T follicular helper cell (primary cell): ENCODE measurements around the gene SAA4.
"Not testable (repeated sequence)": the region's sequence is repeated elsewhere in the genome, so short reads cannot be mapped to it uniquely, and the experiment has no call there.

Experiments
- DNase-seq: peaks from one replicate; pipeline ENCODE4 v3.0.0-alpha.2; 2020; ENCODE audit warnings: low read depth

SAA4 gene

DNA sequence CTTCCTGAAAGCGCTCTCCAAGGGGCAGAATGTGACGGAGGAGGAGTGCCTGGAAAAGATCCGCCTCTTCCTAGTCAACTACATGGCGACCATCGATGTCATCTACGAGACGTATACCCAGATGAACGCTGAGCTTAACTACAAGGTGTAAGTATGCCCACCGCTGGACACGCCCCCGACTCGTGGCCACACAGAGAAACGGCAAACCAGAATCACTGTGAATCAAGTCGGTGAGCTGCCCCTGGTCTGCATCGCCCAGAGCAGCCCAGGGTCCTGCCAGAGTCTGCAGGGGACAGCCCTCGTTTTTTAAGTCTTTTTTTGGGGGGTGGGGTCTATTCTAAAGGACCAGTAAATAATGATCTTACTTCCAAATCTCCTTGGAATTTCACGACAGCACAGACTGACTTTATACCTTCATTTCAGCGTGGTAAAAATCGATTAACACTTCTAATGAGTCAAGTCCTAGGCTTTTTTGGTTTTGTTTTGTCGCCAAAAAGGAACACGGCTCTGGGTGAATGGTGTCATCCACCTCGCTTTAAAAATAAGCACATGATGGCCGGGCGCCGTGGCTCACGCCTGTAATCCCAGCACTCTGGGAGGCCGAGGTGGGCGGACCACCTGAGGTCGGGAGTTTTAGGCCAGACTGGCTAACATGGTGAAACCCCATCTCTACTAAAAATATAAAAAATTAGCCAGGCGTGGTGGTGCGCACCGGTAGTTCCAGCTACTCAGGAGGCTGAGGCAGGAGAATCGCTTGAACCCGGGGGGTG, 46.9 kb downstream of the SAA4 start:
- DNase-seq, result not testable (repeated sequence)

DNA sequence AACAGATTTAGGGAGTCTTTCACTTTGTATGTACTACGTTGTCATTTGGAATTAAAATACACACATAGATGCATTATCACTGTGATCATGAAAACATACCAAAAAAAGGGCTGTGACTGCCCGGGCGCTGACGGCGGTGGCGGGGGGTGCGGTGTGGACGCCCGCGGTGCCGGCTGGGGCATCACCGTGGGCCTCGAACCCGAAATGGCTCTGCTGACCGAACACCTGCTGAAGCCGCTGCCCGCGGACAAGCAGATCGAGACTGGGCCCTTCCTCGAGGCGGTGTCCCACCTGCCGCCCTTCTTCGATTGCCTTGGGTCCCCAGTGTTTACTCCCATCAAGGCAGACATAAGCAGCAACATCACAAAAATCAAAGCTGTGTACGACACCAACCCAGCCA, 47.8 kb downstream of the SAA4 start:
- DNase-seq, result no peak
